ENCODE results near the gene GMCL1. TPM values are rescaled to one million over a fixed set of nuclear protein-coding genes. Genes with fewer than 3 reads are reported as not detected.

The GMCL1 gene
- total and polyA plus RNA-seq, 9 of the 15 experiments (the other 6 are each of a cell fraction or from before 2014, with no cell fraction given): 7.0 to 27.3 (median 15.4) TPM

GRCh38 chr2:69798909-69799526 lies 30.4 kb upstream of the GMCL1 start (continued):
- TF ChIP-seq, protein P1, sequence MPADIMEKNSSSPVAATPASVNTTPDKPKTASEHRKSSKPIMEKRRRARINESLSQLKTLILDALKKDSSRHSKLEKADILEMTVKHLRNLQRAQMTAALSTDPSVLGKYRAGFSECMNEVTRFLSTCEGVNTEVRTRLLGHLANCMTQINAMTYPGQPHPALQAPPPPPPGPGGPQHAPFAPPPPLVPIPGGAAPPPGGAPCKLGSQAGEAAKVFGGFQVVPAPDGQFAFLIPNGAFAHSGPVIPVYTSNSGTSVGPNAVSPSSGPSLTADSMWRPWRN (IDR thresholded peaks at IDR 0.05; ENCODE audit: low read depth): peak; percentile 98
- TF ChIP-seq, protein P2, sequence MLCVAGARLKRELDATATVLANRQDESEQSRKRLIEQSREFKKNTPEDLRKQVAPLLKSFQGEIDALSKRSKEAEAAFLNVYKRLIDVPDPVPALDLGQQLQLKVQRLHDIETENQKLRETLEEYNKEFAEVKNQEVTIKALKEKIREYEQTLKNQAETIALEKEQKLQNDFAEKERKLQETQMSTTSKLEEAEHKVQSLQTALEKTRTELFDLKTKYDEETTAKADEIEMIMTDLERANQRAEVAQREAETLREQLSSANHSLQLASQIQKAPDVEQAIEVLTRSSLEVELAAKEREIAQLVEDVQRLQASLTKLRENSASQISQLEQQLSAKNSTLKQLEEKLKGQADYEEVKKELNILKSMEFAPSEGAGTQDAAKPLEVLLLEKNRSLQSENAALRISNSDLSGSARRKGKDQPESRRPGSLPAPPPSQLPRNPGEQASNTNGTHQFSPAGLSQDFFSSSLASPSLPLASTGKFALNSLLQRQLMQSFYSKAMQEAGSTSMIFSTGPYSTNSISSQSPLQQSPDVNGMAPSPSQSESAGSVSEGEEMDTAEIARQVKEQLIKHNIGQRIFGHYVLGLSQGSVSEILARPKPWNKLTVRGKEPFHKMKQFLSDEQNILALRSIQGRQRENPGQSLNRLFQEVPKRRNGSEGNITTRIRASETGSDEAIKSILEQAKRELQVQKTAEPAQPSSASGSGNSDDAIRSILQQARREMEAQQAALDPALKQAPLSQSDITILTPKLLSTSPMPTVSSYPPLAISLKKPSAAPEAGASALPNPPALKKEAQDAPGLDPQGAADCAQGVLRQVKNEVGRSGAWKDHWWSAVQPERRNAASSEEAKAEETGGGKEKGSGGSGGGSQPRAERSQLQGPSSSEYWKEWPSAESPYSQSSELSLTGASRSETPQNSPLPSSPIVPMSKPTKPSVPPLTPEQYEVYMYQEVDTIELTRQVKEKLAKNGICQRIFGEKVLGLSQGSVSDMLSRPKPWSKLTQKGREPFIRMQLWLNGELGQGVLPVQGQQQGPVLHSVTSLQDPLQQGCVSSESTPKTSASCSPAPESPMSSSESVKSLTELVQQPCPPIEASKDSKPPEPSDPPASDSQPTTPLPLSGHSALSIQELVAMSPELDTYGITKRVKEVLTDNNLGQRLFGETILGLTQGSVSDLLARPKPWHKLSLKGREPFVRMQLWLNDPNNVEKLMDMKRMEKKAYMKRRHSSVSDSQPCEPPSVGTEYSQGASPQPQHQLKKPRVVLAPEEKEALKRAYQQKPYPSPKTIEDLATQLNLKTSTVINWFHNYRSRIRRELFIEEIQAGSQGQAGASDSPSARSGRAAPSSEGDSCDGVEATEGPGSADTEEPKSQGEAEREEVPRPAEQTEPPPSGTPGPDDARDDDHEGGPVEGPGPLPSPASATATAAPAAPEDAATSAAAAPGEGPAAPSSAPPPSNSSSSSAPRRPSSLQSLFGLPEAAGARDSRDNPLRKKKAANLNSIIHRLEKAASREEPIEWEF (CRISPR knock-in tag; IDR thresholded peaks at IDR 0.05): peak; percentile 96
- TF ChIP-seq HMGN3 (IDR thresholded peaks at IDR 0.05; ENCODE audit: borderline replicate concordance, extremely low read depth, insufficient read length, low read depth, low read length): peak; percentile 97
- TF ChIP-seq RNF2 (IDR thresholded peaks at IDR 0.05): peak; percentile 82
- peak; percentile 99 for TF ChIP-seq PHB2 (IDR thresholded peaks at IDR 0.05; ENCODE audit: low read depth)
- peak; percentile 49; the same call in 1 of the 2 replicates for TF ChIP-seq MAX (CRISPR knock-in tag; IDR thresholded peaks at IDR 0.05)
- TF ChIP-seq KHSRP (IDR thresholded peaks at IDR 0.05): peak; percentile 92
- TF ChIP-seq ZNF274 (IDR thresholded peaks at IDR 0.05; ENCODE audit: borderline replicate concordance, low read depth, low read length): peak; percentile 90
- TF ChIP-seq NFYB (IDR thresholded peaks at IDR 0.05; ENCODE audit: extremely low read depth, insufficient read length): no peak
- TF ChIP-seq SRSF7 (optimal IDR thresholded peaks at IDR 0.05; ENCODE audit: low read depth, low read length): no peak
- peak; percentile 100 for TF ChIP-seq KLF16 (IDR thresholded peaks at IDR 0.05)
- no peak for TF ChIP-seq COPS2 (conservative IDR thresholded peaks at IDR 0.05)
- TF ChIP-seq GABPB2 (CRISPR knock-in tag; conservative IDR thresholded peaks at IDR 0.05): no peak
- peak; percentile 93 for TF ChIP-seq ZEB2 (IDR thresholded peaks at IDR 0.05)
- peak; percentile 66 for TF ChIP-seq MAFK (IDR thresholded peaks at IDR 0.05; ENCODE audit: low read length)
- TF ChIP-seq ELF2 (CRISPR knock-in tag; IDR thresholded peaks at IDR 0.05): no peak
- no peak for TF ChIP-seq POLR2AphosphoS2 (IDR thresholded peaks at IDR 0.05; ENCODE audit: low read length)
- no peak for TF ChIP-seq NRF1 (conservative IDR thresholded peaks at IDR 0.05 in 1 of 2, IDR thresholded peaks at IDR 0.05 in 1 of 2)
- TF ChIP-seq, protein P3, sequence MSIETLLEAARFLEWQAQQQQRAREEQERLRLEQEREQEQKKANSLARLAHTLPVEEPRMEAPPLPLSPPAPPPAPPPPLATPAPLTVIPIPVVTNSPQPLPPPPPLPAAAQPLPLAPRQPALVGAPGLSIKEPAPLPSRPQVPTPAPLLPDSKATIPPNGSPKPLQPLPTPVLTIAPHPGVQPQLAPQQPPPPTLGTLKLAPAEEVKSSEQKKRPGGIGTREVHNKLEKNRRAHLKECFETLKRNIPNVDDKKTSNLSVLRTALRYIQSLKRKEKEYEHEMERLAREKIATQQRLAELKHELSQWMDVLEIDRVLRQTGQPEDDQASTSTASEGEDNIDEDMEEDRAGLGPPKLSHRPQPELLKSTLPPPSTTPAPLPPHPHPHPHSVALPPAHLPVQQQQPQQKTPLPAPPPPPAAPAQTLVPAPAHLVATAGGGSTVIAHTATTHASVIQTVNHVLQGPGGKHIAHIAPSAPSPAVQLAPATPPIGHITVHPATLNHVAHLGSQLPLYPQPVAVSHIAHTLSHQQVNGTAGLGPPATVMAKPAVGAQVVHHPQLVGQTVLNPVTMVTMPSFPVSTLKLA (conservative IDR thresholded peaks at IDR 0.05): peak in 1 of 2 experiments; percentile 90; a peak in 2 of 4 replicates
- no peak for TF ChIP-seq MIER1 (IDR thresholded peaks at IDR 0.05; ENCODE audit: low read depth)
- TF ChIP-seq, protein P4, sequence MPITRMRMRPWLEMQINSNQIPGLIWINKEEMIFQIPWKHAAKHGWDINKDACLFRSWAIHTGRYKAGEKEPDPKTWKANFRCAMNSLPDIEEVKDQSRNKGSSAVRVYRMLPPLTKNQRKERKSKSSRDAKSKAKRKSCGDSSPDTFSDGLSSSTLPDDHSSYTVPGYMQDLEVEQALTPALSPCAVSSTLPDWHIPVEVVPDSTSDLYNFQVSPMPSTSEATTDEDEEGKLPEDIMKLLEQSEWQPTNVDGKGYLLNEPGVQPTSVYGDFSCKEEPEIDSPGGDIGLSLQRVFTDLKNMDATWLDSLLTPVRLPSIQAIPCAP (CRISPR knock-in tag; IDR thresholded peaks at IDR 0.05; ENCODE audit: borderline replicate concordance): no peak
- TF ChIP-seq DIDO1 (tag; IDR thresholded peaks at IDR 0.05; ENCODE audit: low read depth): 0 out of 2 replicates have a peak, but pooled peaks have one; percentile 34
